Stimulated activated CD8-positive, alpha-beta memory T cell treated with anti-CD3 and anti-CD28 coated beads, Interleukin-15, amount 100 ng/mL, for 48 hours (primary cell): ENCODE results near the gene CDKN2AIP.
A peak's percentile ranks its signal among the peaks of the same experiment; 100 is the strongest.

Experiments
- DNase-seq, 2 donors: peaks; one replicate each; pipeline ENCODE4 v3.0.0-alpha.2; 2020; ENCODE audit warnings: low read depth in 2 of 2

Gene CDKN2AIP, protein sequence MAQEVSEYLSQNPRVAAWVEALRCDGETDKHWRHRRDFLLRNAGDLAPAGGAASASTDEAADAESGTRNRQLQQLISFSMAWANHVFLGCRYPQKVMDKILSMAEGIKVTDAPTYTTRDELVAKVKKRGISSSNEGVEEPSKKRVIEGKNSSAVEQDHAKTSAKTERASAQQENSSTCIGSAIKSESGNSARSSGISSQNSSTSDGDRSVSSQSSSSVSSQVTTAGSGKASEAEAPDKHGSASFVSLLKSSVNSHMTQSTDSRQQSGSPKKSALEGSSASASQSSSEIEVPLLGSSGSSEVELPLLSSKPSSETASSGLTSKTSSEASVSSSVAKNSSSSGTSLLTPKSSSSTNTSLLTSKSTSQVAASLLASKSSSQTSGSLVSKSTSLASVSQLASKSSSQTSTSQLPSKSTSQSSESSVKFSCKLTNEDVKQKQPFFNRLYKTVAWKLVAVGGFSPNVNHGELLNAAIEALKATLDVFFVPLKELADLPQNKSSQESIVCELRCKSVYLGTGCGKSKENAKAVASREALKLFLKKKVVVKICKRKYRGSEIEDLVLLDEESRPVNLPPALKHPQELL

DNA sequence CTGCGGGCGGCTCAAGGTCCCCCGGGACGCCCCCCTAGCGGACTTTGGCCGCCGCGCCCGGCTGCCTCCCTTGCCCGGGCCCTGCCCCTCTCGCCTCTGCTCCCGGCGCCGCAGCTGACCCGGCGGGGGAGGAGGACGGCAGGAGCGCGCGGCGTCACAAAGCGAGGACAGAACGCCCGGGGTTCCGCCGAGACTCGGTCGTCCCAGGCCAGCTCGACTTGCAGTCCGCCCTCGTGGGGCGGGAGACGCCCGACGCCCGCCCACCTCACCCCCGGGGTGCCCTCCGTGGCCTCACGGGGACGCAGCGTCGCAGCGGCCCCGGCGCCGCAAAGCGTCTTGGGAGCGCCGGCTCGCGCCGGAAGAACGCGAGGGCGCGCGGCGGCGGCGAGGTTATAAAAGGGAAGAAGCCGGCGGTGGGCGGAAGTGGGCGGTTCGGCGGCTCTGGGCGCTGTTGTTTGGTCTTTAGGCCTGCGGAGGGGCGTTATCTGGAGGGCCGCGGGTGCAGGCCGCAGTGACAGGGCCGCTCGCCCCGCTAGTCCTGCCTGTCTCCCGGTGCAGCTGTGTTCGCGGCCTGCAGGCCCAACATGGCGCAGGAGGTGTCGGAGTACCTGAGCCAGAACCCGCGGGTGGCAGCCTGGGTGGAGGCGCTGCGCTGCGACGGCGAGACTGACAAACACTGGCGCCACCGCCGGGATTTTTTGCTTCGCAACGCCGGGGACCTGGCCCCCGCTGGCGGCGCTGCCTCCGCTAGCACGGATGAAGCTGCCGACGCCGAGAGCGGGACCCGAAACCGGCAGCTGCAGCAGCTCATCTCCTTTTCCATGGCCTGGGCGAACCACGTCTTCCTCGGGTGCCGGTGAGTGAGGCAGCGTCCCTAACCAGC, at the start of gene CDKN2AIP:
CDKN2AIP (plus strand) TSS at position 423 of the 883 bp plus-strand sequence; CDS start at position 585, 162 bp downstream.
- peak; percentile 90 for DNase-seq

DNA sequence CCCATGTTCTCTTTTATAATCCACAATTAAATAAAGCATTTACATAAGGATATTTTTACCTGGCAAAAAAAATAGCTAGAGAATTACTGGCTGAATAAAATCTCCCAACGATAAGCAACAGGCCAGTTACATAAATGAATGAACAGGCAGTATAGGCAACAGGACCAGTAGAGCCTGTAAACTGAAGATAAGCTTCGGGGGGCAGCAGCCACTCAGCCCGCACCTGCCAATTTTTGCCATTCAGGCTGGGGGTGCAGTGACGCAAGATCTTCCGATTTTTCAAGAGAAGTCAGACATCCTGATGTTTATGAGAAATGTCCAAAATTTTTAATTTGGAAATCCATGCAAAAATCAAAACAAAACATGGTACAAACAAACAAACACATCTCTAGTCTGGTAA, 49.0 kb upstream of the CDKN2AIP start:
- no peak for DNase-seq

DNA sequence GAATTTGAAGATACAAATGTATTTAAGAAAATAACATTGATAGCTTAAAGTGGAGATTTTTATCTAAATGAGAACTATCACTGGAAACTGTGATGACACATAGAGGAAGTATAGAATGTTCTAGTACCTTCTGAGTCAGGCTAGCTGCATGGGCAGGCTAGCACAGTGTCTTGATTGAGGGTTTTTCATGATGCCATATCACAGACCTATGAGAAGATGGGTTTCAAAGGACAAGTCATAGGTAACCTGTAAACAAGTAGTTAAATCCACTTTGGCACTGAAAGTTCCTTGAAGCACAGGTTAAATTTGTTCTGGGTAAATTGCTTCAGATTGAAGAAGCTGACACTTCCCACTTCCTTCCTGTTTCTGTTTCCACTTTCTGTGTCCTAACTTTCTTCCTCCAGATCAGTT, 48.2 kb upstream of the CDKN2AIP start:
- no peak for DNase-seq

DNA sequence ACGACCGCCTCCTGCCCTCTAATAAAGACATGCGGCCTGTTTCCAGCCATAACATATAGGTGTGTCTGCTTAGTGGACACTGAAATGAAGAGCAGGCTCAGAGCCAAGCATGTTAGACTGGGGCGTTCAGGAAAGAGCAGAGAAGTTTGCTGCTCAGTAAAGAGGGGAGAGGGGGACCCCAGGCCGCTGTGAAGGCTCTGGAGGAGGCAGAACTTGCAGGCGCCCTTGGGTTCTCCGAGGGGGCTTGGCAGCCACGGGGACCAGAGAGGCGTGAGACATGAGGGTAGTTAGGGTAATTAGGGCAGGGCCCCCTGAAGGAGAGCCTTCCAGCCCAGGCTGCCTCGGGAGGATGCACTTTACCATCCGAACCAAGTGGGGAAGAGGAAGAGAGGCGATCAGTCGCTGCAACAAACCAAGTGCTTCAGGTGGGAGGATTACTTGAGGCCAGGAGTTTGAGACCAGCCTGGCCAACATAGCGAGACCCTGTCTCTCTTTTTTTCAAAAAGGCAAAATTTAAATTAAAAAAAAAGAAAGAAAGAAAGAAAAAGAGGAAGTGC, 46.6 kb upstream of the CDKN2AIP start:
- no peak for DNase-seq

DNA sequence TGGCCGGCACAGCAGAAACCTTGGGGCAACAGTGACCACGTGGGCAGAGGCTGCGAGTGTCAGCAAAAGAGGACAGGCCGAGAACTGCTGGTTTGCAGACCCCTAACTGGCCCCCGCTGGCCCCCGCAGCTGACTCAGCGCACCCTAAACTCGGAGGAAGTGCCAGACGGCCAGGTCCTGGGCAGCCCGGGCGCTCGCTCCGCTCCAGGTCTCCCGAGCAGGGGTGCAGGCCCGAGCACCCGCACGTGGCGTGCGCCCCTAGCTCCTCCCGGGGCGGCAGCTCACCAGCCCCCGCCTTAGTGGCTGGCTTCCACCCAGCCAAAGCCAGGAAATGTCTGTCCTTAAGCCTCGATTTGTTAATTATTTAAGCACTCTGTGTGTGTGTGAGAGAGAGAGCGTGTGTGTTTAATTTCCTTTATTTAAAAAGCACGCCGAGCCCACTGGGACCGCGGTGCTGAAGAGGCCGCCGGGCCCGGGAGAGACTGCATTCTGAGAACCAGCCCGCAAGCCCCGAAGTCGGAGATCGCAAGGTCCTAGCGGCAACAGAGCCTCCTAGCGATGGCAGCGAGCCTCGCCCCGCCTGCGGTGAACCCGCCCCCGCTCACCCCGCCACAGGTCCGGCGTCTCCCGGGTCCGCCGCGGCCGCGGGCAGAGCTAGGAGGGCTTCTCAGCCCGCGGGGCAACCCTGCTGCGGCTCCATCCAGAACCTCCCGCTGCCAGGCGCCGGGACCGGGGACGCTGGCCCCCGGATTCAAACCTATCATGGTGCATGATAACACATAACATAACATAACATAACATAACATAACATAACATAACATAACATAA, 45.9 kb upstream of the CDKN2AIP start:
- peak; percentile 49 to 55 for DNase-seq

DNA sequence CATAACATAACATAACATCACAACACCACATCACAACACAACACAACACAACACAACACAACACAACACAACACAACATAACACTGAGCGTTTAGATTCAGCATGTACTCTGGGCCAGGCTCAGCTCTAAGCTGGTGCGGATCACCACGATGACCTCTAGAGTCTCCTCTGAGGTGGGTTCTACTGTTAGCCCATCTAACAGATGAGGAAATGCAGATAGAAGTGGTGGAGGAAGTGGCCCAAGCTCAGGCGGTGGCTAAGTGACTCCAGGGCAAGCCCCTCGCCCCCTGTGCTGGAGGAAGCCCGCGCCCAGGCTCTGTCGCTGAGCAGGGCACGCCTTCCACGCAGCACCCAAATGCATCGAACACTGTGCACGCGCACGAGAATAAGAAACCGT, 45.3 kb upstream of the CDKN2AIP start:
- no peak for DNase-seq

DNA sequence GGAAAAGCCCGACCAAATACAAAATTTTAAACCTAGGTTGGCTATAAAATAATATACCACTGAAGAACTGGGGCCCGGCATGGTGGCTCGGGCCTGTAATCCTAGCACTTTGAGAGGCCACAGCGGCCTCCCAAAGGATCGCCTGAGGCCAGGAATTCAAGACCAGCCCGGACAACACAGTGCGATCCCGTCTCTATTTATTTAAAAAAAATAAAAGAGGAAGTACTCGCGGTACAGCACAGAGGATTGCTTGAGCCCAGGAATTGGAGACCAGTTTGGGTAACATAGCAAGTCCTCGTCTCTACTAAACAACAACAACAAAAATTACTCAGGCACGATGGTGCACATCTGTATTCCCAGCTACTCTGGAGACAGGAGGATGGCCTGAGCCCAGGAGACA, 44.8 kb upstream of the CDKN2AIP start:
- DNase-seq, result no peak

DNA sequence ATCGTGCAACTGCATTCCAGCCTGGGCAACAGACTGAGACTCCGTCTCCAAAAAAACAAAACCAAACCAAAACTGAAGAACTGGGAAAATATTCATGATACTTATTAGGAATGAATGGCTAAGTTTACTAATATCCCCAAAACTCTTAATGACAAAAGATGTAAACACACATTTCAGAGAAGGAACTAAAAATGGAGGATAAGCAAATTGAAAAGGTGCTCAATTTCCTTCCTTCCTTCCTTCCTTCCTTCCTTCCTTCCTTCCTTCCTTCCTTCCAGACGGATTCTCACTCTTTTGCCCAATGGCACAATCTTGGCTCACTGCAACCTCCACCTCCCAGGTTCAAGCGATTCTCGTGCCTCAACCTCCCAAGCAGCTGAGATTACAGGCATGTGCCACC, 44.4 kb upstream of the CDKN2AIP start:
- DNase-seq, result no peak

DNA sequence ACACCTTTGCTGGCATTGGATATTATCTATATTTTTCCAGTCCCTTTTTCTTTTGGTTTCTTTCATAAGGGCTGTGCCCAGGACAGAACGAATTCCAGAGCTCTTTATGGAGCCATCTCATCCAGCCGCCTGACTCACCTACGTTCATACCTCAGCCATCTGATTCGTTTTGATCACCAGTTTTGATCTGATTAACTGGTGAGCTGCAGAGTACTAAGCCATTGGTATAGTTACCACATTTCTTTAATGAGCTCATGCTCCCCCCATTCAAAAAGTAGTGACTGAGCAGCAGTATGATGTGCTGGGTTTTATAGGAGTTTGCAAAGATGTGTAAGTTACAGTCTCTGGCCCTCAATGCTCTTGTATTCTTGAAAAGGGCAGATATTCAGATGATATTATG, 43.0 kb upstream of the CDKN2AIP start:
- DNase-seq, result no peak

DNA sequence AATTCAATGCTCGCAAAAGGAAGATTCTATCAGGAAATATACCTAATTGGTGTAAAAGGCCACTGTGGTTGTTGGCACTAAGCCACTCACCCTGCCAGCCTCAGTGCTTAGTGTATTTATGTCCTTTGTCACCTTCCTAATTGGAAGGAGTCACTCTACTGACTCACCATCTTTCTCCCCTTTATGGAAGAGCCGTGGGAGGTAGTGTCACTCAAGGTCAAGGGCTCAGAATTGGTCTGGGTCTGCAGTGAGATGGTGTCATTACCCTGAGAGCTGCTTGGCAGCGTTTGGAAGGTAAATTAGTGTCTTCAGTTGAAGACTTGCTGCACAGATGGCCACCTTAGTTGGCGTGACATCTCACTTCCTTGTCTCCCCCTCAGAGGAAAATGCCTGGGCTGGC, 41.7 kb upstream of the CDKN2AIP start:
- no peak for DNase-seq

DNA sequence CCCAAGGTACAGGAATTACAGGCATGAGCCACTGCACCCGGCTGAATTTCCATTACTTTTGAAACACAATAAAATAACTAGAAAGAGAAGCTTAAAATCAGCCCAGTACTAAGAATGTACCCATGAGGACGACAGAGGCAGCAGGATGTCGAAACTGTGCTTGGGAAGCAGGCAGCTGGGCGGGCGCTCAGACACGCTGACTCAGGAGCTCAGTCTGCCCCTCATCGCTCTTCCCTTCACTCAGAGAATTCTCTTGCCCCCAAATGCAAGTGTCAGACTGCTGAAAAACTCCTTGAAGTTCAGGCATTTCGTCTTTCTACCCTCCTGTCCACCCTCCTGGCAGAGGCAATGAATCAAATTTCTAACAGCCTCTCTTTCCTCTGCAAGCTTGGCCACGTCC, 41.0 kb upstream of the CDKN2AIP start:
- no peak for DNase-seq

DNA sequence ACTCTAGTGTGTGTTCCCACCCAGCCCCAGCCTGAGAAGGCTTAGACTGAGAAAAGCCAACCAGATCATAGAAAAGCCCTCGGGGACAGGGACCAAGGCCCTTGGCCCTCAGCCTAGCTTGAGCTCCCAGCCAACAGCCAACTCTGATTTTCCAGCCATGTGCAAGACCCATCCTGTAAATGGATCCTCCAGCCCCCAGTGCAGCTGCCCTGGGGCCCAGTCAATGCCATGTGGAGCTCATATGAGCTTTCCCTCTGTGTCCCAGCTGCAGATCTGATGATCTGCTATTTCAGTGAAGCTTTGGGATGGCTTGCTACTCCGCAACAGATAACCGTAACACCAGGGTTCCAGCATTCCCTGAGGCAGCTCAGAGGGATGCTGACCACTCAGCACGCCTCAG, 40.5 kb upstream of the CDKN2AIP start:
- no peak for DNase-seq

DNA sequence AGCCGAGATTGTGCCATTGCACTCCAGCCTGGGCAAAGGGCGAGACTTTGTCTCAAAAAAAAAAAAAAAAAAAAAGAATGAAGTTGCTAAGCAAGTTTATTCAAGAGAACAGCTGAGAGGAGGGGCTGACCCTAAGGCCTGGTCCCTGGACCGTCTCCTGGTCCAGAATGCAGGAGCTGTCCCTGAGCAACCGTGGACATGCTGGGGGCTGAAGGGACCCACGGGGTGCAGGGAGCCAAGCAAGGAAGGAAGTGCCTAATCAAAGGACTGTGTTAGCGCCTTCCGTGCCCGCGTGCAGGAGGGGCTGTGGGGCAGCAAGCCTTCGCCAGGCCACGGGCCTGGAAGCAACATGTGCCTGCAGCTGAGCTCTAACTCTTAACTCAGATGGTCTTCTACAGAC, 39.1 kb upstream of the CDKN2AIP start:
- DNase-seq, result no peak

DNA sequence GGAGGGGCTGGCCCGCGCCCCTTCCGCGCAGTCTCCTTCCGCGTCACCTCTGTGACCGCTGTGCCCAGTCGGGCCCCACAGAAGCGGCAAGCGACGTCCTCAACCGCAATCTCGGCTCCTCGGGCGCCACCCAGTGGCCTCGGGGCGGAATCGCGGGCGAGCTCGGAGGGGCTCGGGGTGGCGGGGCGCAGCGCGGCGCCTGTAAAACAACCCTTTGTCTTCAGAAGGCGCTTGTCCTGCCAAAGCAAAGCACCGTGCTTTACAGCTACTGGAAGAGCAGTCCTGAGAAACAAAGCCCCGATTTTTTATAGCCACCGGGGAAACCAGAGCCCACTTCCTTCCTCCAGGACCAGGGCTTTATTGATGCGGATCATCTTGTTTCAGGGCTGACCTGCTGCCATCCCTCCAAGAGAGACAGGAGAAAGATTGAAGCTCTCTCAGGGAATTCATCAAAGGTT, 37.3 kb upstream of the CDKN2AIP start:
- DNase-seq, result peak; percentile 81 to 84

DNA sequence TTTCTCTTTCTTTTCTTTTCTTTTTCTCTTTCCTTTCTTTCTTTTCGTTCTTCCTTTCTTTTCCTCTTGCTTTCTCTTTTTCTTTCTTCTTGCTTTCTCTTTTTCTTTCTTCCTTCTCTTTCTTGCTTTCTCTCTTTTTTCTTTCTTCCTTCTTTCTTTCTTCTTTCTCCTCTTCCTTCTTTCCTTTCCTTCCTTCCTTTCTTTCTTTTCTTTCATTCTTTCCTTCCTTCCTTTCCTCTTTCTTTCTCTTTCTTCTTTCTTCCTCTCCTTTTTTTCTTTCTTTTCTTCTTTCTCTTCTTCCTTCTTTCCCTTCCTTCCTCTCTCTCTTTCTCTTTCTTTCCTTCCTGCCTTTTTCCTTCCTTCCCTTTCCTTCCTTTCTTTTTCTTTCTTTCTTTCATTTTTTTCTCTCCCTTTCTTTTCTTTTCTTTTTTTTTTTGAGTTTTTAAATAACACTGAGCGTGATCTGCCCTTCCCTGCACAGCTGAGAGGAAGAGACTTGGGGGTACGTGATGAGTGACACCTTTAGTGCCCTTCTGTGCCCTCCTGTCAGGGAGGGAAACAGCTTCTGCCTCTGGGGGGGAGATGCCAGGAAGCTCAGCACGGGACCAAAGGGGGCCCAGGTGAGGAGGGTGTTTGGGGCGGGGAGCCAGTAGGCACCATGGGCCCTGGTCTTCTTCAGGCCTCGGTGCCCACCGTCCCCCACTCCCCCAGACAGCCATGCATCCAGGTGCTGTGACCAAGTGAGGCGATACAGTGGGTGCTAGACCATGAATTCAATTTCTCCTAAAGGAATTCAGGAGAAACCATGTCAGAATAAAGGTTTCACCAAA, 36.6 kb upstream of the CDKN2AIP start:
- DNase-seq, result no peak

DNA sequence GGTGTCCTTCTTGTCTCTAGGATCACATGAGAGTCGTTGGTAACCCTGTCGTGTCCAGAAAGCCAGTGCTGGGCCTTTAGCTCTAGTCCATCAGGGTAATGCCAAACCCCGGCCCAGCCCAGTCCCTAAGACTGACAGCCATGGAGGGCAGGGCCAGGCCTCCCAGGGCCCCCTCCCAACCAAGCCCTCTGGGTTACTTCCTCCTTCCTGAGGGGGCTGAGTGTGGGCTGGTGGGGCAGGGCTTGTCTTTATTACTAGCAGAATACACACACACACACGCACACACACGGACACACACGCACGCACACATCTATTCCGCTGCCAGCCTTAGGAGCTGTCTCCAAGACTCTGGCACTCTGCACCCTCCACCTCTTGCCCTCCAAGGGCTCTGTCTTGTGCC, 35.6 kb upstream of the CDKN2AIP start:
- no peak for DNase-seq

DNA sequence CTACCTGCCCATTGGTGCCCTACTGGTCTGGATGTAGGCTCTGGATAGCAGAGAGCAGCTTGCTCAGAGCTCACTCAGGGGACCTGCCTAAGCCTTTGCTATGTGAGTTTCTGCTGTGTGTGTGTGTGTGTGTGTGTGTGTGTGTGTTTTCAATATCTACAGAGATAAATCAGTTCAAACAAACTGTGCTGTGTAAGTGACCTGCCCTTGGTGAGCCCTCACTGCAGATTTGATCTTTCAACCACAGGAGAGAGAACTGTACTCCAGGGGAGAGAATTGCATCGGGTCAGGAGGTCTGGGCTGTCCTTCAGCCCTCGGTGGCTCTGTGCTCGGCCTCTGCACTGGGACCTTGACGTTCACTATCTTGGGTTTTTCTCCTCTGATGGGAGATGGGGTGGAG, 35.0 kb upstream of the CDKN2AIP start:
- DNase-seq, result no peak

DNA sequence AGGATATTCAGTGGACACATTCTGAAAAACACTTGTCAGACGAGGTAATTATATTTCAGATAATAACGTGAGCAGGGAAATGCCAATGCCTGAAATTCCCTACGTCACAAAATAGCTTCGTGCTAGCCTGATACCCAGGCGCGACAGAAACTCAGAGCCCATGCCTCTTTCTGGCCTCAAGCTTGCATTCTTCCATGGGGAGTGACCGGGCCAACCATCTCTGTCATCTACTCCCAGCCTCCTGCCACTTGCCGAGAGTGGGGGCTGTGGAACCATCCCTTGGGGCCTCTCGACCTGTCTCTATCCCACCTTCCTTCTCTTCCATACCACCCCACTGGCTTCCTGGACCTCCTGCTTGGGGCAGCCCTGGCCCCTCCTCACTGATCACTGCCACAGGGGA, 34.5 kb upstream of the CDKN2AIP start:
- no peak for DNase-seq

DNA sequence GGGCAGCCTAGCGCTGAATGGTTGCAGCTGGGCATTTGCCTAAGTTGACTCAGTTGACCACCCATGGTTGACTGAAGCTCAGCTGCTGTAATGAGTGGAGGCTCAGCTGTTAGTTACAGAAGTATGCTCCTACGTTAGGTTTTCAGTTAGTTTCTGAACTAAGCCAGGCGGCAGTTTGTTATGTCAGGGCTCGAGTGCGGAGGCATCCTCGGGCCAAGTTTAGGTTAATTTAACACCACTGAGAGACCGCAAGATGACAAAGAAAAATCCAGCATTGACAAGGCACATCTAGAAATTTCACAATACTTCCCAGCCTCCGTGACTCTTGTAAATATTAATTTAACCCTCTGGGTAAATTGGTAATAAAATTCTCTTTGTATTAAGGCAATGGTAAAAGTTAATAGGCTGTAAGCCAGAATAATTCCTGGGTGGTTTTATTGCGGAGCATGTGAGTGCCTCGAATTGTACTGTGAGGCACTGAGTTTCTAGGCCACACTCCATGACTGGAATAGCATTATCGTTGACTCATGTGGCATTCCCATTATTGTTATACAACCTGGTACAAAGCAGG, 33.1 kb upstream of the CDKN2AIP start:
- DNase-seq, result no peak

DNA sequence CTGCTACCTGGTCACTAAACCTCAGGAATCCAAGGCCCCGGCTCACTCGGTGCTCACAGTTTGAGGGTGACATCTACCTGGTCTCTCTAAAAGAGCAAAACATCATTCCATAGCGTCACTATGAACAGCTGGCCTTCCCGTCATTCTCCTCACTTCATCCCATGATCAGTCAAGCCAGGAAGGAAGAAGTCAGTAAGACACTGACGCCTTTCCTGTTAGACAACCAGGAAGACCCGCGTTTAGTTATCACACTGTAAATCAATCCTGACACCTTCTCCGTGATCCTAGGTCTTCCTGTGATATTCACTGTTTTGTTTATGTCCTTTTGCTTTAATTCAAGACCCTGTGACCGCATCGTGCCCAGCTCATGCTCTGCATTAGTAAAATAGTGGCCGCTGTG, 31.6 kb upstream of the CDKN2AIP start:
- no peak for DNase-seq
